H1 (cell line): ENCODE data around the gene RTEL1. TPM values are rescaled to one million over a fixed set of nuclear protein-coding genes. Genes with fewer than 3 reads are reported as not detected.

Experiments
- CTCF ChIA-PET: fragments of 300-600 bp; sonication (Branson Sonifier 250); formaldehyde crosslinking; loops from one replicate; lab custom pipeline; 2021; ENCODE audit not compliant: partially characterized antibody; lab: Charles Lee
- POLR2A ChIA-PET: fragments of 300-600 bp; sonication (Branson Sonifier 250); formaldehyde crosslinking; loops from one replicate; lab custom pipeline; 2021; ENCODE audit warnings: inconsistent platforms; ENCODE audit not compliant: partially characterized antibody; lab: Charles Lee
- DNase-seq, 2 experiments: peaks; one replicate each; pipeline versions ENCODE4 v3.0.0 to v3.0.0-alpha.2; 2010 to 2022; ENCODE audit warnings: low spot score in 2 of 2, low read depth in 1 of 2, mixed read lengths in 1 of 2
- FAIRE-seq: peaks from 2 replicates; lab custom pipeline; 2011; peaks lifted over from hg19 to GRCh38; lab: Jason Lieb, UNC
- H2AFZ ChIP-seq: 2 replicates; pipeline ENCODE4 v1.8.1; 2012; ENCODE audit warnings: low read length, inconsistent platforms
- H2AK5ac ChIP-seq: 2 replicates; pipeline ENCODE4 v1.6.1; 2013; ENCODE audit warnings: low read depth, low read length
- H2BK120ac ChIP-seq: replicated peaks from 2 replicates; pipeline ENCODE3; 2013; ENCODE audit warnings: low read depth, low read length, inconsistent platforms
- H2BK12ac ChIP-seq: 2 replicates; pipeline ENCODE4 v1.6.1; 2013; ENCODE audit warnings: low read depth, low read length
- H2BK15ac ChIP-seq: 2 replicates; pipeline ENCODE4 v1.6.1; 2013; ENCODE audit warnings: low read length
- H2BK20ac ChIP-seq: 2 replicates; pipeline ENCODE4 v1.6.1; 2013; ENCODE audit warnings: low read length
- H2BK5ac ChIP-seq: 2 replicates; pipeline ENCODE4 v1.6.1; 2013; ENCODE audit warnings: low read depth, low read length
- H3K14ac ChIP-seq: 2 replicates; pipeline ENCODE4 v1.6.1; 2013; ENCODE audit warnings: inconsistent platforms; ENCODE audit not compliant: insufficient read length
- H3K18ac ChIP-seq: 2 replicates; pipeline ENCODE4 v1.6.1; 2013; ENCODE audit warnings: low read length; ENCODE audit errors: extremely low read depth
- H3K23ac ChIP-seq: 2 replicates; pipeline ENCODE4 v1.6.1; 2013; ENCODE audit warnings: inconsistent platforms; ENCODE audit not compliant: insufficient read length
- H3K23me2 ChIP-seq: 2 replicates; pipeline ENCODE4 v1.6.1; 2013; ENCODE audit warnings: low read depth, low read length
- H3K27ac ChIP-seq: 2 replicates; pipeline ENCODE4 v1.6.1; 2011; ENCODE audit warnings: low read depth, low read length, inconsistent platforms
- H3K27me3 ChIP-seq, 4 experiments: replicated peaks in 1 of 4; 1 replicate in 1 of 4; 2 replicates in 3 of 4; pipeline versions ENCODE4 v1.6.1 to v1.8.1; 2011 to 2013; ENCODE audit warnings: low read length in 3 of 4, mild to moderate bottlenecking in 3 of 4, inconsistent platforms in 2 of 4, mixed read lengths in 2 of 4, moderate library complexity in 1 of 4; ENCODE audit not compliant: control insufficient read depth in 3 of 4, insufficient read depth in 3 of 4; ENCODE audit errors: extremely low read depth in 1 of 4
- H3K36me3 ChIP-seq, 4 experiments: 2 replicates each; pipeline versions ENCODE4 v1.6.1 to v1.8.1; 2011 to 2013; ENCODE audit warnings: mild to moderate bottlenecking in 4 of 4, low read length in 3 of 4, moderate library complexity in 2 of 4, control low read depth in 1 of 4, inconsistent platforms in 1 of 4; ENCODE audit not compliant: insufficient read depth in 4 of 4, control insufficient read depth in 2 of 4
- H3K4ac ChIP-seq: replicated peaks from 2 replicates; pipeline ENCODE3; 2013; ENCODE audit warnings: low read length, low read depth, mixed read lengths, inconsistent platforms; ENCODE audit not compliant: insufficient read length
- H3K4me1 ChIP-seq, 4 experiments: replicated peaks in 1 of 4; 1 replicate in 1 of 4; 2 replicates in 3 of 4; pipeline versions ENCODE4 v1.6.1 to v1.8.1; 2011 to 2013; ENCODE audit warnings: low read length in 3 of 4, inconsistent platforms in 2 of 4, mixed read lengths in 1 of 4; ENCODE audit not compliant: insufficient read depth in 4 of 4, control insufficient read depth in 3 of 4
- H3K4me2 ChIP-seq, 2 experiments: 2 replicates each; pipeline versions ENCODE4 v1.6.1 to v1.8.1; 2011 to 2013; ENCODE audit warnings: low read depth in 2 of 2, low read length in 2 of 2, control low read depth in 1 of 2, inconsistent platforms in 1 of 2, mild to moderate bottlenecking in 1 of 2; ENCODE audit not compliant: insufficient read depth in 1 of 2
- H3K4me3 ChIP-seq, 4 experiments: fragments of 200-600, 300-600 bp in 1 of 4; sonication (generic), shearing (Covaris generic), sonication (Bioruptor Twin) in 1 of 4; 2 replicates each; pipeline versions ENCODE4 v1.5.1 to v1.8.1; 2011 to 2016; ENCODE audit warnings: low read length in 4 of 4, low read depth in 3 of 4, control low read depth in 2 of 4, inconsistent platforms in 2 of 4, mild to moderate bottlenecking in 2 of 4, mixed read lengths in 1 of 4, moderate library complexity in 1 of 4; ENCODE audit not compliant: insufficient read depth in 2 of 4; ENCODE audit errors: extremely low read depth in 1 of 4
- H3K56ac ChIP-seq: replicated peaks from 2 replicates; pipeline ENCODE3; 2013; ENCODE audit warnings: low read depth, mild to moderate bottlenecking, mixed read lengths, low read length, inconsistent platforms; ENCODE audit not compliant: insufficient read length
- H3K79me1 ChIP-seq: 2 replicates; pipeline ENCODE4 v1.6.1; 2013; ENCODE audit warnings: low read depth, low read length, control low read depth
- H3K79me2 ChIP-seq, 2 experiments: 2 replicates each; pipeline versions ENCODE4 v1.6.1 to v1.8.1; 2012 to 2013; ENCODE audit warnings: low read length in 2 of 2, mild to moderate bottlenecking in 2 of 2, inconsistent platforms in 1 of 2; ENCODE audit not compliant: insufficient read depth in 2 of 2, control insufficient read depth in 1 of 2
- H3K9ac ChIP-seq, 4 experiments: replicated peaks in 1 of 4; 1 replicate in 1 of 4; 2 replicates in 3 of 4; pipeline versions ENCODE4 v1.6.1 to v1.8.1; 2011 to 2013; ENCODE audit warnings: low read depth in 3 of 4, low read length in 3 of 4, control low read depth in 2 of 4, mild to moderate bottlenecking in 2 of 4, moderate library complexity in 2 of 4, inconsistent platforms in 1 of 4; ENCODE audit errors: extremely low read depth in 1 of 4
- H3K9me3 ChIP-seq, 2 experiments: 2 replicates each; pipeline versions ENCODE4 v1.6.1 to v1.8.1; 2012 to 2013; ENCODE audit warnings: mild to moderate bottlenecking in 2 of 2, moderate library complexity in 2 of 2, control low read depth in 1 of 2, inconsistent platforms in 1 of 2, low read depth in 1 of 2, low read length in 1 of 2, mixed read lengths in 1 of 2; ENCODE audit not compliant: insufficient read depth in 2 of 2
- H4K20me1 ChIP-seq, 2 experiments: replicated peaks in 1 of 2; 2 replicates each; pipeline versions ENCODE3 to v1.8.1; 2011 to 2013; ENCODE audit warnings: inconsistent platforms in 2 of 2, low read length in 2 of 2, mild to moderate bottlenecking in 1 of 2; ENCODE audit not compliant: insufficient read depth in 2 of 2, control insufficient read depth in 1 of 2
- H4K5ac ChIP-seq: 2 replicates; pipeline ENCODE4 v1.6.1; 2013; ENCODE audit warnings: low read length, low read depth, mixed read lengths, inconsistent platforms; ENCODE audit not compliant: insufficient read length
- H4K8ac ChIP-seq: 2 replicates; pipeline ENCODE4 v1.8.0; 2013; ENCODE audit warnings: mild to moderate bottlenecking, moderate library complexity, low read length, inconsistent platforms; ENCODE audit not compliant: insufficient read depth; ENCODE audit errors: extremely low read depth
- H4K91ac ChIP-seq: replicated peaks from 2 replicates; pipeline ENCODE3; 2013; ENCODE audit warnings: low read length, mixed read lengths, inconsistent platforms; ENCODE audit not compliant: insufficient read length
- EP300 ChIP-seq, 2 experiments: IDR thresholded peaks; 1 replicate in 1 of 2; 2 replicates in 1 of 2; pipeline ENCODE4 v1.6.1; 2011 to 2012; ENCODE audit warnings: low read depth in 2 of 2, low read length in 2 of 2, mild to moderate bottlenecking in 2 of 2, borderline replicate concordance in 1 of 2, inconsistent platforms in 1 of 2, moderate library complexity in 1 of 2
- HDAC2 ChIP-seq, 2 experiments: fragments of 300-600 bp in 1 of 2; sonication (generic) in 1 of 2; IDR thresholded peaks; 2 replicates each; pipeline ENCODE4 v1.6.1; 2011 to 2012; ENCODE audit warnings: low read depth in 2 of 2, low read length in 2 of 2, mild to moderate bottlenecking in 2 of 2, moderate library complexity in 2 of 2, borderline replicate concordance in 1 of 2, inconsistent platforms in 1 of 2
- WGBS, 2 experiments: shearing (Covaris generic) in 1 of 2; methylation state at CpG; one replicate each; pipeline versions ENCODE4 v1.1.6 to v1.1.7; 2013 to 2015; ENCODE audit warnings: low lambda C conversion rate in 2 of 2, mixed read lengths in 2 of 2, inconsistent platforms in 1 of 2, low coverage in 1 of 2, missing lambda C conversion rate in 1 of 2; ENCODE audit not compliant: insufficient replicate concordance in 2 of 2, insufficient coverage in 1 of 2, insufficient read length in 1 of 2; ENCODE audit errors: extremely low coverage in 1 of 2, missing lambda C conversion rate in 1 of 2; 5-methylcytosine and 5-hydroxymethylcytosine counted together
- polyA plus RNA-seq, 7 experiments: library from polyadenylated mRNA; depleted of rRNA in 3 of 7; stranded (reverse) in 5 of 7; unstranded in 2 of 7; fragments of >200 nt in 5 of 7; fragments of 200-250 nt in 2 of 7; gene quantifications; 1 replicate in 5 of 7; 2 replicates in 1 of 7; 4 replicates in 1 of 7; pipeline versions ENCODE4 v1.2.1 to v1.2.3, GENCODE V29; 2011 to 2013; ENCODE audit warnings: missing spikeins in 2 of 7, mixed read lengths in 2 of 7
- total RNA-seq: library from RNA; stranded (reverse); fragmentation: NEBNext Ultra II Directional; extraction: Animal tissue kit (Norgen Biotek cat#: 25700); gene quantifications from 2 replicates; pipeline ENCODE4 v1.2.1, GENCODE V29; 2021

RTEL1 gene
- total and polyA plus RNA-seq, 2 of the 8 experiments (the other 6 are each of a cell fraction or from before 2014, with no cell fraction given): 16.2 to 37.1 TPM

- H2BK20ac ChIP-seq: no peak overlapping the region
- H2BK120ac ChIP-seq: no peak overlapping the region
- no peaks in the 10 kb centered on the region for H3K27me3 ChIP-seq
- no peak overlapping the region for H3K14ac ChIP-seq
- no peak overlapping the region for H2BK12ac ChIP-seq
- FAIRE-seq: no peak
- H3K4ac ChIP-seq: no peak overlapping the region
- ChIA-PET POLR2A (interaction anchor here (0.5 to 4.2 kb wide), 19 partner anchors 8 to 166 kb away, joined by 3 to 49 read pairs (median 3); partner anchors contain the start of genes ARFRP1, GMEB2, LIME1 and SLC2A4RG), CTCF (interaction anchor here (0.6 to 2.4 kb wide), 9 partner anchors 9 to 241 kb away, joined by 3 to 9 read pairs (median 4); partner anchors contain the start of genes ARFRP1 and ZGPAT)
- H3K23me2 ChIP-seq: peaks cover 8% of the 10 kb centered on the region; the same call in 1 of the 2 replicates
- H3K56ac ChIP-seq: no peak overlapping the region
- H4K20me1 ChIP-seq: peaks cover 2 to 10% of the 10 kb centered on the region in 2 experiments
- DNase-seq: peak in 1 of 2 experiments; percentile 51
- no peaks in the 10 kb centered on the region; a peak in 1 of 4 replicates for H3K9me3 ChIP-seq
- no peaks in the 10 kb centered on the region for H3K79me1 ChIP-seq
- peaks cover 0 to 3% (median 0%) of the 10 kb centered on the region in 4 experiments; a peak in 1 of 8 replicates for H3K36me3 ChIP-seq
- no peak overlapping the region for H2BK5ac ChIP-seq
- H4K91ac ChIP-seq: no peak overlapping the region
- H3K27ac ChIP-seq: no peak overlapping the region
- H3K4me1 ChIP-seq: peaks cover 0 to 12% (median 7%) of the 10 kb centered on the region in 4 experiments; a peak in 4 of 7 replicates
- no peak overlapping the region for H2AK5ac ChIP-seq
- H2BK15ac ChIP-seq: no peak overlapping the region
- H4K8ac ChIP-seq: no peak overlapping the region; the same call in 1 of the 2 replicates
- H3K18ac ChIP-seq: no peak overlapping the region
- TF ChIP-seq HDAC2 (IDR thresholded peaks at IDR 0.05; ENCODE audit: borderline replicate concordance in 1 of 2, low read depth in 2 of 2, low read length in 2 of 2) (no peak), EP300 (IDR thresholded peaks at IDR 0.05; ENCODE audit: borderline replicate concordance in 1 of 2, low read depth in 2 of 2, low read length in 2 of 2) (no peak)
- H3K79me2 ChIP-seq: no peaks in the 10 kb centered on the region
- no peak overlapping the region for H3K9ac ChIP-seq
- no peak overlapping the region for H3K4me3 ChIP-seq
- H2AFZ ChIP-seq: no peak overlapping the region
- no peak overlapping the region for H3K4me2 ChIP-seq
- no peak overlapping the region for H4K5ac ChIP-seq
- 88% methylated on average over 38 of the region's 40 CpGs; no CpG with 5 or more reads in 1 of the 2 experiments for WGBS, 2 experiments
- H3K23ac ChIP-seq: no peak overlapping the region
Observed at GRCh38 chr20:63697868-63698545, 39.9 kb downstream of the RTEL1 start.
